Thyroid gland (tissue), 4 donors: Measurements from ENCODE around the gene UBE2L6.

ENCODE experiments used
- POLR2A ChIP-seq, 2 donors: fragments of 450-650 bp; IDR thresholded peaks; one replicate each; pipeline ENCODE4 v1.6.1; 2017; ENCODE audit warnings: antibody characterized with exemption in 2 of 2, mild to moderate bottlenecking in 2 of 2, moderate library complexity in 1 of 2
- TF ChIP-seq, protein P1 (sequence below), 6 experiments: fragments of 200-600 bp in 3 of 6; fragments of 450-650 bp in 3 of 6; sonication (generic) in 3 of 6; IDR thresholded peaks; one replicate each; pipeline ENCODE4 v1.5.1; 2016 to 2019; ENCODE audit warnings: antibody characterized with exemption in 6 of 6, mild to moderate bottlenecking in 2 of 6, inconsistent platforms in 1 of 6, moderate library complexity in 1 of 6

DNA sequence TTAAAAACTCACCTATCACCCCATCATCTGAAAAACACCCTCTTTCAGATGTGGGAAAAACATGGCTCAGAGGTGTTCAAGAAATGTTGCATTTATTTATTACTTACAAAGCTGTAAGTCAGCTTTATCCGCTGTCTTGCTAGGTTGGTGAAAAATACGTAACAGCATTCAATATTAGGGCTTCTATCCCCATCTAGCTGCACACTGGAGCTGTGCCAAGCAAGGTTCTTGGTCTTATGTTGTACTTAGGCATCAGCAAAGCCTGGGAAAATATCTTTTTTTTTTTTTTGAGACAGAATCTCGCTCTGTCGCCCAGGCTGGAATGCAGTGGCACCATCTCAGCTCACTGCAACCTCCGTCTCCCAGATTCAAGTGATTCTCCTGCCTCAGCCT lies 37.6 kb upstream of the UBE2L6 start:
- TF ChIP-seq, protein P1, sequence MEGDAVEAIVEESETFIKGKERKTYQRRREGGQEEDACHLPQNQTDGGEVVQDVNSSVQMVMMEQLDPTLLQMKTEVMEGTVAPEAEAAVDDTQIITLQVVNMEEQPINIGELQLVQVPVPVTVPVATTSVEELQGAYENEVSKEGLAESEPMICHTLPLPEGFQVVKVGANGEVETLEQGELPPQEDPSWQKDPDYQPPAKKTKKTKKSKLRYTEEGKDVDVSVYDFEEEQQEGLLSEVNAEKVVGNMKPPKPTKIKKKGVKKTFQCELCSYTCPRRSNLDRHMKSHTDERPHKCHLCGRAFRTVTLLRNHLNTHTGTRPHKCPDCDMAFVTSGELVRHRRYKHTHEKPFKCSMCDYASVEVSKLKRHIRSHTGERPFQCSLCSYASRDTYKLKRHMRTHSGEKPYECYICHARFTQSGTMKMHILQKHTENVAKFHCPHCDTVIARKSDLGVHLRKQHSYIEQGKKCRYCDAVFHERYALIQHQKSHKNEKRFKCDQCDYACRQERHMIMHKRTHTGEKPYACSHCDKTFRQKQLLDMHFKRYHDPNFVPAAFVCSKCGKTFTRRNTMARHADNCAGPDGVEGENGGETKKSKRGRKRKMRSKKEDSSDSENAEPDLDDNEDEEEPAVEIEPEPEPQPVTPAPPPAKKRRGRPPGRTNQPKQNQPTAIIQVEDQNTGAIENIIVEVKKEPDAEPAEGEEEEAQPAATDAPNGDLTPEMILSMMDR (IDR thresholded peaks at IDR 0.05) = no peak
- no peak for TF ChIP-seq POLR2A (IDR thresholded peaks at IDR 0.05)
